ENCODE results near the gene BFAR. TPM values are rescaled to one million over a fixed set of nuclear protein-coding genes. Genes with fewer than 3 reads are reported as not detected.

The BFAR gene
- polyA plus RNA-seq, 1 experiment, result 77.1 TPM

- Histone ChIP-seq H3K4me3 (ENCODE audit: low read depth, low read length) (no peak overlapping the region), H3K27me3 (ENCODE audit: control insufficient read depth, insufficient read depth, low read length) (no peaks in the 10 kb centered on the region), H3K36me3 (ENCODE audit: control insufficient read depth, insufficient read depth, low read length) (peaks cover 10% of the 10 kb centered on the region)
- ChIA-PET POLR2A (no interaction called here), CTCF (interaction anchor here (0.9 kb wide), 1 partner anchor 362 kb away, joined by 3 read pairs; no protein-coding TSS in a partner anchor)
- TF ChIP-seq, protein P1, sequence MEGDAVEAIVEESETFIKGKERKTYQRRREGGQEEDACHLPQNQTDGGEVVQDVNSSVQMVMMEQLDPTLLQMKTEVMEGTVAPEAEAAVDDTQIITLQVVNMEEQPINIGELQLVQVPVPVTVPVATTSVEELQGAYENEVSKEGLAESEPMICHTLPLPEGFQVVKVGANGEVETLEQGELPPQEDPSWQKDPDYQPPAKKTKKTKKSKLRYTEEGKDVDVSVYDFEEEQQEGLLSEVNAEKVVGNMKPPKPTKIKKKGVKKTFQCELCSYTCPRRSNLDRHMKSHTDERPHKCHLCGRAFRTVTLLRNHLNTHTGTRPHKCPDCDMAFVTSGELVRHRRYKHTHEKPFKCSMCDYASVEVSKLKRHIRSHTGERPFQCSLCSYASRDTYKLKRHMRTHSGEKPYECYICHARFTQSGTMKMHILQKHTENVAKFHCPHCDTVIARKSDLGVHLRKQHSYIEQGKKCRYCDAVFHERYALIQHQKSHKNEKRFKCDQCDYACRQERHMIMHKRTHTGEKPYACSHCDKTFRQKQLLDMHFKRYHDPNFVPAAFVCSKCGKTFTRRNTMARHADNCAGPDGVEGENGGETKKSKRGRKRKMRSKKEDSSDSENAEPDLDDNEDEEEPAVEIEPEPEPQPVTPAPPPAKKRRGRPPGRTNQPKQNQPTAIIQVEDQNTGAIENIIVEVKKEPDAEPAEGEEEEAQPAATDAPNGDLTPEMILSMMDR (IDR thresholded peaks at IDR 0.05; ENCODE audit: insufficient read depth, low read depth, low read length), result no peak
- no peak for DNase-seq (ENCODE audit: low read depth)
Observed at GRCh38 chr16:14602443-14602963, 30.2 kb upstream of the BFAR start.

DNA sequence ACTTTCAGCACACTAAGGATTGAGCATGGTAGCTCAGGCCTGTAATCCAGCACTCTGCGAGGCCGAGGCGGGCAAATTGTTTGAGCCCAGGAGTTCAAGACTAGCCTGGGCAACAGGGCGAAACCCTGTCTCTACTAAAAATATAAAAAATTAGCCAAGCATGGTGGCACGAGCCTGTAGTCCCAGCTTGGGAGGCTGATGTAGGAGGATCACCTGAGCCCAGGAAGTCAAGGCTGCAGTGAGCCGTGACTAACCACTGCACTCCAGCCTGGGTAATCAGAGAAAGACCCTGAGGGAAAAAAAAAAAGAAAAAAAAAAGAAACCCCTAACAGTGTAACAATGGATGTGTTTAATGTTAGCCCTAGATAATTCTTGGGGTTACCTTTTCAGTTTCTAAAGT, 26.6 kb upstream of the BFAR start:
- ChIA-PET CTCF (interaction anchor here (0.6 to 1.9 kb wide), 3 partner anchors 62 to 786 kb away, joined by 3 to 5 read pairs (median 3); no protein-coding TSS in a partner anchor), POLR2A (no interaction called here)
- no peaks in the 10 kb centered on the region for H3K27me3 ChIP-seq (ENCODE audit: control insufficient read depth, insufficient read depth, low read length)
- no peak for DNase-seq (ENCODE audit: low read depth)
- H3K4me3 ChIP-seq (ENCODE audit: low read depth, low read length), result no peak overlapping the region
- TF ChIP-seq, protein P1 (IDR thresholded peaks at IDR 0.05; ENCODE audit: insufficient read depth, low read depth, low read length), result no peak
- peaks cover 13% of the 10 kb centered on the region for H3K36me3 ChIP-seq (ENCODE audit: control insufficient read depth, insufficient read depth, low read length)

DNA sequence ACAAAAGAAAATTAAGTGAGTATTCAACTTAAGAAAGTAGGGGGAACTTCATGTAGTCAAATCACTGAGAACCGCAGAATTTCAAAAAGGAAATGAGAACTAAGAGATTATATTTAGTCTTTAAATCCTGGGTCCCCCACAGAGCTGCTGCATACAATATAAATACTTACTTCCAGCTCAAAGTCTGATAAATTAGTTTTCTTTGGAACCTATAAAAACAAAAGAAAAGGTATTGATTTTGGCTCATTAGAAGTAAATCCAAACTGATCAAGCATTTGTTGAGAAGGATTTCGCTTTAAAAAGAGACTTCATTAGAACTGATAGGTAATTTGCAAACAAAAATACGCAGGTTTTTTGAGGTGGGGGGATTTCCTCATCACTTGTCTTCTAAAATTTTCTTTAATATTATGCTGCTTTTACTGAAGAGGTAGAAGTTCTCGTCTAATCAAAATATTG, 24.6 kb upstream of the BFAR start:
- H3K4me3 ChIP-seq (ENCODE audit: low read depth, low read length), result no peak overlapping the region
- ChIA-PET POLR2A (no interaction called here), CTCF (interaction anchor here (1.0 kb wide), 1 partner anchor 12 kb away, joined by 3 read pairs; no protein-coding TSS in a partner anchor)
- peaks cover 16% of the 10 kb centered on the region for H3K36me3 ChIP-seq (ENCODE audit: control insufficient read depth, insufficient read depth, low read length)
- TF ChIP-seq, protein P1 (IDR thresholded peaks at IDR 0.05; ENCODE audit: insufficient read depth, low read depth, low read length), result no peak
- DNase-seq (ENCODE audit: low read depth), result no peak
- no peaks in the 10 kb centered on the region for H3K27me3 ChIP-seq (ENCODE audit: control insufficient read depth, insufficient read depth, low read length)

GRCh38 chr16:14608604-14609003, 24.1 kb upstream of the BFAR start:
- TF ChIP-seq, protein P1 (IDR thresholded peaks at IDR 0.05; ENCODE audit: insufficient read depth, low read depth, low read length), result no peak
- ChIA-PET CTCF (no interaction called here), POLR2A (no interaction called here)
- no peak for DNase-seq (ENCODE audit: low read depth)
- Histone ChIP-seq H3K36me3 (ENCODE audit: control insufficient read depth, insufficient read depth, low read length) (peaks cover 16% of the 10 kb centered on the region), H3K27me3 (ENCODE audit: control insufficient read depth, insufficient read depth, low read length) (no peaks in the 10 kb centered on the region), H3K4me3 (ENCODE audit: low read depth, low read length) (no peak overlapping the region)

- TF ChIP-seq, protein P1 (IDR thresholded peaks at IDR 0.05; ENCODE audit: insufficient read depth, low read depth, low read length), result no peak
- POLR2A ChIA-PET, result no interaction called here
- Histone ChIP-seq H3K4me3 (ENCODE audit: low read depth, low read length) (no peak overlapping the region), H3K36me3 (ENCODE audit: control insufficient read depth, insufficient read depth, low read length) (peaks cover 18% of the 10 kb centered on the region), H3K27me3 (ENCODE audit: control insufficient read depth, insufficient read depth, low read length) (no peaks in the 10 kb centered on the region)
- CTCF ChIA-PET, result interaction anchor here (0.9 kb wide), 1 partner anchor 16 kb away, joined by 4 read pairs; no protein-coding TSS in a partner anchor
- no peak for DNase-seq (ENCODE audit: low read depth)
Observed at GRCh38 chr16:14609716-14610115, 23.0 kb upstream of the BFAR start.
